HEK293T (cell line): ENCODE data around the gene GCDH.
A peak's percentile ranks its signal among the peaks of the same experiment; 100 is the strongest.

ENCODE experiments used
- CTCF ChIA-PET: fragments of 350-600 bp; formaldehyde crosslinking; extraction: SDS; loops from one replicate; lab custom pipeline; 2021; ENCODE audit warnings: antibody characterized with exemption, inconsistent platforms; lab: Yijun Ruan, JAX
- POLR2A ChIA-PET: fragments of 350-600 bp; formaldehyde crosslinking; extraction: SDS; loops from one replicate; lab custom pipeline; 2020; ENCODE audit warnings: antibody characterized with exemption, inconsistent platforms; lab: Yijun Ruan, JAX
- DNase-seq: peaks from one replicate; pipeline ENCODE4 v3.0.0; 2012; ENCODE audit warnings: mixed read lengths; ENCODE audit errors: extremely low spot score
- ARNT ChIP-seq: fragments of 450-650 bp; IDR thresholded peaks from 2 replicates; pipeline ENCODE4 v1.6.1; 2017; ENCODE audit warnings: mild to moderate bottlenecking
- BHLHE40 ChIP-seq: fragments of 450-650 bp; IDR thresholded peaks from 2 replicates; pipeline ENCODE4 v1.6.1; 2016; ENCODE audit warnings: mild to moderate bottlenecking, moderate library complexity, borderline replicate concordance
- CTBP1 ChIP-seq: fragments of 450-650 bp; IDR thresholded peaks from 2 replicates; pipeline ENCODE4 v1.6.1; 2016; ENCODE audit warnings: borderline replicate concordance
- ELF4 ChIP-seq: fragments of 450-650 bp; IDR thresholded peaks from 2 replicates; pipeline ENCODE4 v1.6.1; 2017; ENCODE audit warnings: antibody characterized with exemption
- FOXA1 ChIP-seq: fragments of 450-650 bp; IDR thresholded peaks from 2 replicates; pipeline ENCODE4 v1.6.1; 2016; ENCODE audit warnings: mild to moderate bottlenecking
- FOXK2 ChIP-seq: fragments of 450-650 bp; IDR thresholded peaks from 2 replicates; pipeline ENCODE4 v1.6.1; 2016; ENCODE audit warnings: mild to moderate bottlenecking
- FOXM1 ChIP-seq: fragments of 450-650 bp; IDR thresholded peaks from 2 replicates; pipeline ENCODE4 v1.6.1; 2017; ENCODE audit warnings: mild to moderate bottlenecking, borderline replicate concordance
- HDGF ChIP-seq: fragments of 450-650 bp; IDR thresholded peaks from 2 replicates; pipeline ENCODE4 v1.6.1; 2017; ENCODE audit warnings: antibody characterized with exemption, borderline replicate concordance
- L3MBTL2 ChIP-seq: fragments of 450-650 bp; conservative IDR thresholded peaks from 2 replicates; pipeline ENCODE4 v1.6.1; 2016; ENCODE audit warnings: mild to moderate bottlenecking
- LEF1 ChIP-seq: fragments of 450-650 bp; IDR thresholded peaks from 2 replicates; pipeline ENCODE4 v1.6.1; 2017; ENCODE audit warnings: mild to moderate bottlenecking, borderline replicate concordance
- NFRKB ChIP-seq: fragments of 450-650 bp; IDR thresholded peaks from 2 replicates; pipeline ENCODE4 v1.6.1; 2016; ENCODE audit warnings: mild to moderate bottlenecking, moderate library complexity
- PKNOX1 ChIP-seq: fragments of 450-650 bp; IDR thresholded peaks from 2 replicates; pipeline ENCODE4 v1.6.1; 2016
- SP1 ChIP-seq: fragments of 450-650 bp; IDR thresholded peaks from 2 replicates; pipeline ENCODE4 v1.6.1; 2017
- SUZ12 ChIP-seq: fragments of 450-650 bp; IDR thresholded peaks from 2 replicates; pipeline ENCODE4 v1.6.1; 2016; ENCODE audit warnings: mild to moderate bottlenecking
- TARDBP ChIP-seq: fragments of 450-650 bp; IDR thresholded peaks from 2 replicates; pipeline ENCODE4 v1.6.1; 2016
- ZNF384 ChIP-seq: fragments of 450-650 bp; IDR thresholded peaks from 2 replicates; pipeline ENCODE4 v1.6.1; 2016

The GCDH gene

DNA sequence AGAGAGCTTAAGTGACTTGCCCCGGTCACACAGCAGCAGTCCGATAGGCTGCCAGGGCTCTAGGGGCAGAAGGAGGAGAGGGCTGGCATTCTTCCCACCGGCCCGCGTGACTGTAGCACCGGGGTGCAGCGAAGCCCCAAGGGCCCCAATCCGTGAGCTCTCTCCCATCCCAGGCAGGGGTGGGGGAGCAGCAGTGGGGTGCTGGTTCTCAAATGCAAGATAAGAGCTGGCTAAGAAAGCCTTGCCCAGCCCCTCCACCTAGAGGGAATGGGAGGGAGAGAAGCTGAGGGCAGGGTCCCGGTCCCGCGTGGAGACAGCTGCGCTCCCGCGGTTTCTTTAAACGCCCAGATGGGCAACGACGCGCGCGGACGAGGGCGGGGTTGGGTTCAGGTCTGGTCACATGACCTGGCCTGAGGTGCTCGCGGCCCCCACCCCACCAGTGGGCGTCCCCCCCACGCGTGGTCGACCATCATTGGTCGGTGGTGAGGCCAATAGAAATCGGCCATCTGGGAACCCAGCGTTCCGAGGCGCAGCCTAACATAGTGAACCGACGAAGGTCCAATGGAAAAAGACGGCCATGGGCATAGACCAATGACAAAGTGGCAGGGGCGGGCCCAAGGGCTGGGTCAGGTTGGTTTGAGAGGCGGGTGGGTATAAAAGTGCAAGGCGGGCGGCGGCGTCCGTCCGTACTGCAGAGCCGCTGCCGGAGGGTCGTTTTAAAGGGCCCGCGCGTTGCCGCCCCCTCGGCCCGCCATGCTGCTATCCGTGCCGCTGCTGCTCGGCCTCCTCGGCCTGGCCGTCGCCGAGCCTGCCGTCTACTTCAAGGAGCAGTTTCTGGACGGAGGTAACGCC is 47.2 kb downstream of the GCDH start, which contains the start of gene CALR:
CALR (plus strand) TSS at position 683 of the 852 bp plus-strand sequence; CDS start at position 754, 71 bp downstream.
- CTCF ChIA-PET: interaction anchor here (1.7 kb wide), 1 partner anchor 28 kb away, joined by 4 read pairs; no protein-coding TSS in a partner anchor
- TF ChIP-seq ELF4 (peak; percentile 83), LEF1 (0 out of 2 replicates have a peak, but pooled peaks have one; percentile 19), PKNOX1 (peak; percentile 96), TARDBP (peak; percentile 100), HDGF (no peak), FOXK2 (no peak), NFRKB (no peak), L3MBTL2 (peak; percentile 87)
- POLR2A ChIA-PET: interaction anchor here (0.6 to 1.9 kb wide), 12 partner anchors 8 to 96 kb away, joined by 3 to 12 read pairs (median 4); partner anchors contain the start of genes GCDH, RAD23A and SYCE2
- peak; percentile 96 for DNase-seq

- ChIA-PET CTCF (no interaction called here), POLR2A (interaction anchor here (1.0 to 1.9 kb wide), 4 partner anchors 17 to 48 kb away, joined by 3 to 12 read pairs (median 4); partner anchors contain the start of genes GADD45GIP1 and GCDH)
- DNase-seq: no peak
- TF ChIP-seq FOXK2 (no peak), ELF4 (0 out of 2 replicates have a peak, but pooled peaks have one; percentile 1)
Measured at GRCh38 chr19:12938779-12939601, 48.0 kb downstream of the GCDH start.

DNA sequence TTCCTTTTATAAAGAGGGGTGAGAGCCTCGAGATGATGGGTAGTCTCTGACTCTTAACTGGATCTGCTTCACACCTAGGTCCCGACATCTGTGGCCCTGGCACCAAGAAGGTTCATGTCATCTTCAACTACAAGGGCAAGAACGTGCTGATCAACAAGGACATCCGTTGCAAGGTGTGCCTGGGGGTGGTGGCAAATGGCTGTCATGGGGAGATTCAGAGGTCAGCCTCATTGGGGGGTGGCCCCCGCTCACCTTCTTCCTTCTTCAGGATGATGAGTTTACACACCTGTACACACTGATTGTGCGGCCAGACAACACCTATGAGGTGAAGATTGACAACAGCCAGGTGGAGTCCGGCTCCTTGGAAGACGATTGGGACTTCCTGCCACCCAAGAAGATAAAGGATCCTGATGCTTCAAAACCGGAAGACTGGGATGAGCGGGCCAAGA is 49.0 kb downstream of the GCDH start:
- ChIA-PET POLR2A (interaction anchor here (1.0 to 1.1 kb wide), 2 partner anchors 16 to 27 kb away, joined by 3 to 4 read pairs; partner anchors contain the start of gene GADD45GIP1), CTCF (no interaction called here)
- no peak for DNase-seq
- TF ChIP-seq CTBP1: no peak
- TF ChIP-seq FOXM1: no peak
- TF ChIP-seq NFRKB: no peak
- no peak for TF ChIP-seq LEF1
- no peak for TF ChIP-seq HDGF
- TF ChIP-seq SP1: no peak
- TF ChIP-seq FOXK2: no peak
- TF ChIP-seq BHLHE40: no peak
- no peak for TF ChIP-seq FOXA1
- no peak for TF ChIP-seq L3MBTL2

- POLR2A ChIA-PET: no interaction called here
- no peak for TF ChIP-seq FOXM1
- no peak for DNase-seq
- CTCF ChIA-PET: no interaction called here
Measured at GRCh38 chr19:12940897-12941296, 49.9 kb downstream of the GCDH start.

DNA sequence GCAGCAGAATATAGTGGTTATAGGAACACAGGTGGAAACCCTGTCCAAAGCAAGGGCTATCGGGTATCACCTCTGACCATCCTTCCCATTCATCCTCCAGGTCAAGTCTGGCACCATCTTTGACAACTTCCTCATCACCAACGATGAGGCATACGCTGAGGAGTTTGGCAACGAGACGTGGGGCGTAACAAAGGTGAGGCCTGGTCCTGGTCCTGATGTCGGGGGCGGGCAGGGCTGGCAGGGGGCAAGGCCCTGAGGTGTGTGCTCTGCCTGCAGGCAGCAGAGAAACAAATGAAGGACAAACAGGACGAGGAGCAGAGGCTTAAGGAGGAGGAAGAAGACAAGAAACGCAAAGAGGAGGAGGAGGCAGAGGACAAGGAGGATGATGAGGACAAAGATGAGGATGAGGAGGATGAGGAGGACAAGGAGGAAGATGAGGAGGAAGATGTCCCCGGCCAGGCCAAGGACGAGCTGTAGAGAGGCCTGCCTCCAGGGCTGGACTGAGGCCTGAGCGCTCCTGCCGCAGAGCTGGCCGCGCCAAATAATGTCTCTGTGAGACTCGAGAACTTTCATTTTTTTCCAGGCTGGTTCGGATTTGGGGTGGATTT is 52.6 kb downstream of the GCDH start:
- TF ChIP-seq CTBP1 (no peak), PKNOX1 (no peak), SP1 (no peak), SUZ12 (no peak), LEF1 (no peak), TARDBP (no peak), BHLHE40 (no peak), ELF4 (no peak), NFRKB (no peak), L3MBTL2 (no peak), ARNT (no peak), ZNF384 (no peak), FOXK2 (no peak), HDGF (no peak), FOXA1 (no peak), FOXM1 (no peak)
- ChIA-PET POLR2A (interaction anchor here (1.1 kb wide), 1 partner anchor 11 kb away, joined by 4 read pairs; no protein-coding TSS in a partner anchor), CTCF (no interaction called here)
- DNase-seq: no peak

- ChIA-PET POLR2A (interaction anchor here (0.6 to 1.1 kb wide), 2 partner anchors 12 to 111 kb away, joined by 3 to 4 read pairs; no protein-coding TSS in a partner anchor), CTCF (no interaction called here)
Measured at GRCh38 chr19:12944104-12944674, 53.2 kb downstream of the GCDH start.

More at GRCh38 chr19:12944104-12944674, 53.2 kb downstream of the GCDH start:
- DNase-seq: no peak
- no peak for TF ChIP-seq FOXA1
- TF ChIP-seq ZNF384: no peak
- TF ChIP-seq FOXM1: no peak
- TF ChIP-seq TARDBP: no peak
- no peak for TF ChIP-seq PKNOX1
- no peak for TF ChIP-seq FOXK2
